Tibial artery (tissue), 4 donors: ENCODE results near the gene MAGI2.

Experiments used
- DNase-seq, 2 donors: peaks; one replicate each; pipeline ENCODE4 v3.0.0-alpha.2; 2019
- H3K27ac ChIP-seq, 2 donors: fragments of 200-600 bp; sonication (generic) in 1 of 2; 1 replicate in 1 of 2; 2 replicates in 1 of 2; pipeline ENCODE4 v1.5.1; 2018 to 2019; ENCODE audit warnings: mild to moderate bottlenecking in 1 of 2
- H3K27me3 ChIP-seq, 2 donors: fragments of 200-600 bp; sonication (generic) in 1 of 2; one replicate each; pipeline versions ENCODE4 v1.5.1 to v1.6.0; 2016 to 2019
- H3K36me3 ChIP-seq, 3 donors: fragments of 200-600 bp; sonication (generic) in 2 of 3; one replicate each; pipeline ENCODE4 v1.5.1; 2016 to 2019; ENCODE audit warnings: mild to moderate bottlenecking in 2 of 3
- H3K4me1 ChIP-seq, 4 donors: fragments of 200-600 bp; sonication (generic) in 2 of 4; 1 replicate in 3 of 4; 2 replicates in 1 of 4; pipeline ENCODE4 v1.5.1; 2016 to 2019
- H3K4me3 ChIP-seq, 2 donors: fragments of 200-600 bp; sonication (generic) in 1 of 2; 1 replicate in 1 of 2; 2 replicates in 1 of 2; pipeline ENCODE4 v1.5.1; 2018 to 2019; ENCODE audit warnings: mild to moderate bottlenecking in 2 of 2
- H3K9me3 ChIP-seq, 3 donors: fragments of 200-600 bp; sonication (generic) in 1 of 3; one replicate each; pipeline ENCODE4 v1.5.1; 2016 to 2019
- intact Hi-C: fragments of 100-400 bp; cut with DNase I; formaldehyde crosslinking; loops from one replicate; pipeline ENCODE4 v1.15.0; 2023; ENCODE audit warnings: low total_unique reads
- TF ChIP-seq, protein P1 (sequence below), 2 experiments: fragments of 200-600 bp in 1 of 2; fragments of 450-650 bp in 1 of 2; IDR thresholded peaks; one replicate each; pipeline ENCODE4 v1.5.1; 2017 to 2019; ENCODE audit warnings: antibody characterized with exemption in 2 of 2, mild to moderate bottlenecking in 1 of 2, moderate library complexity in 1 of 2

The MAGI2 gene

DNA sequence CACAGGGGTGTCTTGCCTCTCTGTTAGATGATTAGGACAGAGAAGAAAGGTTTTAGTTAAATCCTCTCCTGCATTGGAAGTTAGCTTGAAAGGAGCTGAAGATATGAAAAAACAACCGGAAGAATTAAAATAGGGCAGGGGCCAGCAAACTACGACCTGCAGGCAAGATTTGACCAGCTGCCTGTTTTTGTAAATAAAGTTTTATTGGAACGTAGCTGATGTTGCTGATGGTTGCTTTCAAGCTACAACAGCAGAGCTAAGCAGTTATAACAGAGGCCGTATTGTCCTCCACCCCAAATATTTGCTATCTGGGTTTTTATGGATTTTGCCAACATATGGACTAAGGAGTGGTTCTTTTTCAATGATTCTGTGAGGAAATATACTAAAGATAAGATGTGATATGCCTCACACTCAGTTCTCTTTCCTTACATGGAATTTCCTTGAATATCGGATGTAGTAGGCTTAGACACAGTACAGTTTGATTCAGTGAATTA, 1086.1 kb downstream of the MAGI2 start:
- H3K4me3 ChIP-seq, result no peak overlapping the region
- H3K36me3 ChIP-seq, result no peaks in the 10 kb centered on the region
- no peaks in the 10 kb centered on the region for H3K4me1 ChIP-seq
- TF ChIP-seq, protein P1, sequence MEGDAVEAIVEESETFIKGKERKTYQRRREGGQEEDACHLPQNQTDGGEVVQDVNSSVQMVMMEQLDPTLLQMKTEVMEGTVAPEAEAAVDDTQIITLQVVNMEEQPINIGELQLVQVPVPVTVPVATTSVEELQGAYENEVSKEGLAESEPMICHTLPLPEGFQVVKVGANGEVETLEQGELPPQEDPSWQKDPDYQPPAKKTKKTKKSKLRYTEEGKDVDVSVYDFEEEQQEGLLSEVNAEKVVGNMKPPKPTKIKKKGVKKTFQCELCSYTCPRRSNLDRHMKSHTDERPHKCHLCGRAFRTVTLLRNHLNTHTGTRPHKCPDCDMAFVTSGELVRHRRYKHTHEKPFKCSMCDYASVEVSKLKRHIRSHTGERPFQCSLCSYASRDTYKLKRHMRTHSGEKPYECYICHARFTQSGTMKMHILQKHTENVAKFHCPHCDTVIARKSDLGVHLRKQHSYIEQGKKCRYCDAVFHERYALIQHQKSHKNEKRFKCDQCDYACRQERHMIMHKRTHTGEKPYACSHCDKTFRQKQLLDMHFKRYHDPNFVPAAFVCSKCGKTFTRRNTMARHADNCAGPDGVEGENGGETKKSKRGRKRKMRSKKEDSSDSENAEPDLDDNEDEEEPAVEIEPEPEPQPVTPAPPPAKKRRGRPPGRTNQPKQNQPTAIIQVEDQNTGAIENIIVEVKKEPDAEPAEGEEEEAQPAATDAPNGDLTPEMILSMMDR (IDR thresholded peaks at IDR 0.05), result no peak
- DNase-seq, result no peak
- H3K9me3 ChIP-seq, result no peaks in the 10 kb centered on the region
- H3K27me3 ChIP-seq, result no peaks in the 10 kb centered on the region
- intact Hi-C loops, result no loop called here
- no peak overlapping the region for H3K27ac ChIP-seq

DNA sequence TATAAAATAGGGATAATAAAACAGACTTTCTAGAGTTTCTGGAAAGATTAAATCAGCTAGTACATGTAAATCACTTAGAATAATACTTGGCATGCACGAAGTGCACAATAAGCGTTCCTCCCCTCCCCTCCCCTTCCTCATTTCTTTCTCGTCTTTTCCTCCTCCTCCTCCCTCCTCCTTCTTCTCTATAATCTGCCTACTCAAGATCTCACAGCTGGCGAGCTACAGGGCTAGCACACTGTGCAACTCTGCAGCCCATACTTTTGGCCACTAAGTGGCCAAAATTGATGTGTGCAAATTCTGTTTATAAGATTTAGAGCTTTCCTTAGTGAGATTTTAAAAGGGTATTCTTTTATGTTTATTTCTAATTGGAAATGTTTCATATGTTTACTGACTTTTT, 1089.6 kb downstream of the MAGI2 start:
- TF ChIP-seq, protein P1 (IDR thresholded peaks at IDR 0.05), result no peak
- intact Hi-C loops, result no loop called here
- no peak overlapping the region for H3K27ac ChIP-seq

DNA sequence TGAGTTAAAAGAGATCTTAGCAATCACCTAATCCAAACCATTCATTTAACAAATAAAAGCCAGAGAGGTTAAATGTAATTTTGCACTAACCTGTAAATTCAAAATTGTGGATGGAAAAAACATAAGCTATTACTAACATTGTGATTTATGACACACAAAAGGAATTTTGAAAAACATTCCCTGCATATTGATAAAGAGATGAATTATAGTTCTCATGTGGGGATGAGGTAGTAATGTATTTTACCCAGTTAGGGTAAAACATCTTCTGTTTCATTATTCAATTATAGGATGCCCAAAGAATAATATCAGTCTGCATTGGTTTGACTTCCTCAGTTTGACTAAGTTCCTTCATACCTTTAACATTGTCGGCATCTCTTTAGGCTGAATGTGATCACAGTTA, 1093.6 kb downstream of the MAGI2 start:
- Histone ChIP-seq H3K36me3 (no peaks in the 10 kb centered on the region), H3K27me3 (no peaks in the 10 kb centered on the region), H3K4me3 (no peak overlapping the region), H3K4me1 (no peaks in the 10 kb centered on the region), H3K27ac (no peak overlapping the region), H3K9me3 (no peaks in the 10 kb centered on the region)
- DNase-seq, result no peak
- TF ChIP-seq, protein P1 (IDR thresholded peaks at IDR 0.05), result no peak
- intact Hi-C loops, result no loop called here

More for the DNA sequence above, 1089.6 kb downstream of the MAGI2 start:
- Histone ChIP-seq H3K36me3 (no peaks in the 10 kb centered on the region), H3K27me3 (no peaks in the 10 kb centered on the region), H3K4me3 (no peak overlapping the region), H3K9me3 (no peaks in the 10 kb centered on the region), H3K4me1 (no peaks in the 10 kb centered on the region)
- no peak for DNase-seq

DNA sequence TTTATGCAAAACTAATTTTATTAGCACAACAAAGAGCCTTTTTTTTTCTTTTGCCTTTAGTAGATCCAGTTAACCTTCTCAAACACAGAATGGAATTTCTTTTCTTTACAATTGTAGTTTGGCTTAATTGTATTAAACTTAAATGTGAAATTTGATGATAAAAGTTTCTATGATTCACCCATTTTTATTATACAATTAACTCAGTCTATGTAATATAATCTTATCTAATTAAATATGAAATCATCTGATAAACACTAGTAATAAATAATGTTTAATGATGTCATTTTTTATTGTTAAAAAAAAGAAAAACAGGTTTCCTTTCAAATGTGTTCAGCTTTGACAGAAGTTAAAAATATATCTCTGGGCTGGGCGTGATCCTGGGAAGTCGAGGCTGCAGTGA, 1095.8 kb downstream of the MAGI2 start:
- Histone ChIP-seq H3K4me3 (no peak overlapping the region), H3K36me3 (no peaks in the 10 kb centered on the region), H3K9me3 (no peaks in the 10 kb centered on the region), H3K4me1 (no peaks in the 10 kb centered on the region), H3K27me3 (no peaks in the 10 kb centered on the region), H3K27ac (no peak overlapping the region)
- TF ChIP-seq, protein P1 (IDR thresholded peaks at IDR 0.05), result no peak
- no peak for DNase-seq
- intact Hi-C loops, result no loop called here

DNA sequence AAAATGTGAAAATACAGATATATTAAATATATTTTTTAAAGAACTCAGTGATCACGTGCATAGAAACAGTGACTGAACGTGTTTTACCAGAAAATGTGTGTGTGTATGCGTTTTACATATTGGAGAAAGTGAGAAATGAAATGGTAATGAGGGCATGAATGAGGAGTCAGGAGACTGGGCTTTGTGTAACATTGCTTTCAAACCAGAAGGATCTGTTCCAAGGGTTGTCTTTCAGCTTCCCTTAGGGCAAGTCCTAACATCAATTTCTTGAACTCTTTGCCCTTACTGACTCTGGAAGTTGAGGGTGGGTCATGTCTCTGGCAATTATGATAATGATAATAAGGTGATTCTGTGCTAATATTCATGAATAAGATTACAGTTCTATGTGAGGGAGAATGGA, 1097.6 kb downstream of the MAGI2 start:
- Histone ChIP-seq H3K4me1 (no peaks in the 10 kb centered on the region), H3K36me3 (no peaks in the 10 kb centered on the region), H3K27me3 (no peaks in the 10 kb centered on the region), H3K4me3 (no peak overlapping the region), H3K9me3 (no peaks in the 10 kb centered on the region), H3K27ac (no peak overlapping the region)
- TF ChIP-seq, protein P1 (IDR thresholded peaks at IDR 0.05), result no peak
- DNase-seq, result no peak
- intact Hi-C loops, result no loop called here

DNA sequence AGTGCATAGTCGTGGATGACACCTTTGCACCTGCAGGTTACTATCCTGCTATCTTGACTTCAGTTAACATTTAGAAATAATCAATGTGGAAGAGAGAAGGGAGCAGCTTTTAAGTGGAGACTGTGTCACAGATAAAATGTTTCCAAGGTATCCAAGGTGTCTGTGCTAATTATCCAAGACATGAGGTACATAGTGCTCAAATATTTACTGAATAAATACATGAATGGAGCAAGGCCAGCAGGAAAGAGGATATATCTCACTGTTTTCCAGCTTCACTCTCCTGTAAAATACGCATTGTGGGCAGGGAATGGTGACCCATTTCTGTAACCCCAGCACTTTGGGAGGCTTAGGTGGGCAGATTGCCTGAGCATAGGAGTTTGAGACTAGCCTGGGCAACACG, 1102.5 kb downstream of the MAGI2 start:
- Histone ChIP-seq H3K4me1 (peaks cover 0 to 16% (median 3%) of the 10 kb centered on the region in 4 donors), H3K9me3 (no peaks in the 10 kb centered on the region), H3K27me3 (no peaks in the 10 kb centered on the region), H3K36me3 (no peaks in the 10 kb centered on the region), H3K4me3 (no peak overlapping the region), H3K27ac (no peak overlapping the region)
- DNase-seq, result no peak
- intact Hi-C loops, result no loop called here
- TF ChIP-seq, protein P1 (IDR thresholded peaks at IDR 0.05), result no peak
